Measurements from ENCODE around the gene CSNK2A1. TPM values are rescaled to one million over a fixed set of nuclear protein-coding genes. Genes with fewer than 3 reads are reported as not detected.
"Not testable (repeated sequence)": the region's sequence is repeated elsewhere in the genome, so short reads cannot be mapped to it uniquely, and the experiment has no call there.

CSNK2A1 gene
- 100 to 1,000 TPM in 7 of 10 donors, 10 to 100 TPM in 3; 84.1 to 135 (median 115) TPM for polyA plus RNA-seq (ENCODE audit: insufficient read length in 10 of 10)
- long read RNA-seq, donor 1, full-length matches to known transcripts, result 22 of 34 reads
- long read RNA-seq, donor 1, partial matches to known transcripts, result 12 of 34 reads
- long read RNA-seq, donor 1, other reads (novel, unspliced or antisense), result 0 of 34 reads
- long read RNA-seq, donor 2, full-length matches to known transcripts, result 26 of 26 reads
- long read RNA-seq, donor 2, partial matches to known transcripts, result 0 of 26 reads
- long read RNA-seq, donor 2, other reads (novel, unspliced or antisense), result 0 of 26 reads
- long read RNA-seq, donor 3, result 0 reads
- long read RNA-seq, donor 4, full-length matches to known transcripts, result 15 of 15 reads
- long read RNA-seq, donor 4, partial matches to known transcripts, result 0 of 15 reads
- long read RNA-seq, donor 4, other reads (novel, unspliced or antisense), result 0 of 15 reads
- long read RNA-seq, donor 5, full-length matches to known transcripts, result 26 of 41 reads
- long read RNA-seq, donor 5, partial matches to known transcripts, result 15 of 41 reads
- long read RNA-seq, donor 5, other reads (novel, unspliced or antisense), result 0 of 41 reads
- long read RNA-seq, donor 6, full-length matches to known transcripts, result 29 of 35 reads
- long read RNA-seq, donor 6, partial matches to known transcripts, result 6 of 35 reads
- long read RNA-seq, donor 6, other reads (novel, unspliced or antisense), result 0 of 35 reads
- long read RNA-seq, donor 7, full-length matches to known transcripts, result 23 of 30 reads
- long read RNA-seq, donor 7, partial matches to known transcripts, result 7 of 30 reads
- long read RNA-seq, donor 7, other reads (novel, unspliced or antisense), result 0 of 30 reads
- long read RNA-seq, donor 8, full-length matches to known transcripts, result 15 of 21 reads
- long read RNA-seq, donor 8, partial matches to known transcripts, result 6 of 21 reads
- long read RNA-seq, donor 8, other reads (novel, unspliced or antisense), result 0 of 21 reads
- long read RNA-seq, donor 9, partial matches to known transcripts, result 0 of 1 reads
- long read RNA-seq, donor 9, other reads (novel, unspliced or antisense), result 0 of 1 reads

DNA sequence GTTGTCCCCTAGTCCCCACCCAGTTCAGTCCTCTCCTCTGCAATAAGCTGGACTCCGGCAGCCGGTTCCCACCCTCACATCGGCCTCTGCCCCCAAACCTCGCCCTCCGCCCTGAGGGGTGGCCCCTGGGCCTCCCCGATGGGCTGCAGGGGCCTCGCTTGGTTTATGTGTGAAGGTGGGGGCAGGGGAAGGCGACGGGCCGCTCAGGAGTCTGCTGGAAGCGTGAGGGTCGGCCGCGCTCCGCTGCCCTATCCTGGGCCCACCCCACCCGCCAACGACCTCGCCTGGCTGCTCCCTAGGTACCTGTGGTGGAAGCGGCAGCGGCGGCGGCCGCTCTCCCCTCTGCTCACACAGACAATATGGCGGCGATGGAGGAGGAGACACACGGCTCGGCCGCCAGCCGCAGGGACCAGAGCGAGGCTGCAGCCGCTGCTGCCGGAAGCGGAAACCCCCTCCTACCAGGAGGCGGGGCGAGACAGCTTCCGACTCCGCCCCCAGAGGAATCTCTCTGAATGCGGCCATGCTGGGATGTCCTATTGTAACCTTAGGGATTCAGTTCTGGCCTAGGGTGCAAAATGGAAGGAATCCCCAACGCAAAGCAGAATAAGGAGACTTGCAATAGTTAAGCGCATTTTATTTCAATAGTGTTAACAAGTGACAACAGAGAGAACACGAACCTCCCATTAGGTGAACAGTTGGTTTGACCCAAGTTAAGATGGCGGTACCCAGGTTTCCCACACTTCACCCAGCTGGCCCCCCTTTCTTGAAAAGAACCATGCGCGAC is at the start of gene CSNK2A1:
CSNK2A1 (minus strand) TSS at position 422 of the 784 bp plus-strand sequence. CDS start 35,239 bp downstream, outside the sequence.
- peak; percentile 96 to 100 (median 98) for DNase-seq

DNA sequence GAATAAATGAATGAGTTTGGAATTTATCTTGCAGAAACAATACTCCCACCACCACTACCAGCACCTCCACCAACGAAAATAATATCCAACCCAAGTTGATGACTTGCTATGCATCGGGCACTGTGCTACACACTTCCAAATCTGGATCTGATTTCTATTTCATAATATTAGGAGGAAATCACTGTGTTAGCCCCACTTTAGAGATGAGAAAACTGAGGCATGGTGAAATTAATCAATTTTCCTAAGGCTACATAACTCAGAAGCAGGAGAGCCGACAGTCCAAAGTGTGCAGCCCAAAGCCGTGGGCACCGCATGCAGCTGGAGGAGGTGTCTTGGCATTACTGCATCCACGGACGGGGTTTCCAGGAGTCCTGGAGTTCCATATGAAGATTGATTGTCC is 48.9 kb upstream of the CSNK2A1 start:
- DNase-seq, result no peak

DNA sequence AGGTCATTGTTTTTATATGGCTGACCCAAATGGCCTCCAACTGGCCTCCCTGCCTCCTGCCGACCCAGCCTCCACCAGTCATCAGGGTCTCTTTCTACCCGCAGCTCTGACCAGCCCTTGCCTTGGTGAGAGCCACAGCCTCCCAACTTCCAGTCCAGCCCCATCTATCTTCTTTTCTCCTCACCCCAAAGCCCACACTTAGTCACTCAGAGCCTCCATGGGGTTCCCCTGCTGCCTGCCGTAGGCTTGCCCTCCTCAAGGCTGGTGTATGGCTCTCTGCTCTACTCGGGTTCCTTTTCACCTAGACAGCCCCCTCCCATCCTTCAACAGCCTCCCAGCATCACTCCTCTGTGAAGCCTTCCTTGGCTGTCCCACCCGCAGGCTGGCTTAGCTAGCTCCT is 48.4 kb upstream of the CSNK2A1 start:
- DNase-seq, result no peak

- no peak for DNase-seq
These were observed 45.5 kb upstream of the CSNK2A1 start for GRCh38 chr20:588932-589672.

GRCh38 chr20:588476-588875 is 44.9 kb upstream of the CSNK2A1 start:
- no peak for DNase-seq

- no peak for DNase-seq
These were observed 41.3 kb upstream of the CSNK2A1 start for GRCh38 chr20:584971-585301.

- no peak for DNase-seq
These were observed 40.8 kb upstream of the CSNK2A1 start for GRCh38 chr20:584161-584970.

GRCh38 chr20:582204-582603 is 38.6 kb upstream of the CSNK2A1 start:
- no peak for DNase-seq

GRCh38 chr20:578940-579690 is 35.5 kb upstream of the CSNK2A1 start:
- not testable (repeated sequence) for DNase-seq

GRCh38 chr20:577167-577791 is 33.7 kb upstream of the CSNK2A1 start:
- DNase-seq, result no peak

DNA sequence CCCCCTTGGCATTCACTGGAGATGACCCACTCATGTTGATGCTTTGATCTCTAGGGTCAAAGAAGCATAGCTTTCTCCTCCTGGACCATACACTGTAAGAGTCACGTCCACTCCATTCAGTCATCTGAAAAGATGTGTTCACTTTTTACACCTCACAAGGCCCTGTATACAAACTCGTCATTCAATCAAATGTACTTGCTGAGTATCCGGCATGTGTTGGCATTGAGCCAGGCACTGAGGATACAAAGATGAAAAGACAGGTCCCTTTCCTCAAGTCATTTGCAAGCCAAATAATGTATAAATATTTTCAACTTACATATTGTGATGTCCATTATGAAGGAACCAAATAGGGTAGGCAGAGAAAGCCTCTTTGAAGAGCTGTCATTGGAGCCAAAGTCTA is 32.6 kb upstream of the CSNK2A1 start:
- no peak for DNase-seq

DNA sequence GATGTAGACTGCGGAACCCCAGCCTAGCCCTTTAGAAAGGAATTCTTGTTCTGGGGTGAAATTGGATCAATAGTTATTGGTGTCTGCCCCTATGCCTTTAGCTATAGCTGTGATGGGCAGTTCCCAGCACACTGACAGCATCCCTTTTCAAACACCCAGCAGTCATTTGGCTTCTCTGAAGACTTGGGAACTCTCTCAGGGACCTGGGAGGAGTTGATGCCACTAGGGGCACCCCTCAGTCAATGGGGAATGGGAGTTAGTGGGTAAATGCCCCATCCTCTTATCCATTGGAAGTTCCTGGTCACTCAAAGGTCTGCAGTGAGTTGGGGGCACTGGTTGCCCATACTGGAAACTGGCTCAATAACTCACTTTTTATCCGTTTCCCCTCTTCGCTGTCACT is 31.6 kb upstream of the CSNK2A1 start:
- no peak for DNase-seq

DNA sequence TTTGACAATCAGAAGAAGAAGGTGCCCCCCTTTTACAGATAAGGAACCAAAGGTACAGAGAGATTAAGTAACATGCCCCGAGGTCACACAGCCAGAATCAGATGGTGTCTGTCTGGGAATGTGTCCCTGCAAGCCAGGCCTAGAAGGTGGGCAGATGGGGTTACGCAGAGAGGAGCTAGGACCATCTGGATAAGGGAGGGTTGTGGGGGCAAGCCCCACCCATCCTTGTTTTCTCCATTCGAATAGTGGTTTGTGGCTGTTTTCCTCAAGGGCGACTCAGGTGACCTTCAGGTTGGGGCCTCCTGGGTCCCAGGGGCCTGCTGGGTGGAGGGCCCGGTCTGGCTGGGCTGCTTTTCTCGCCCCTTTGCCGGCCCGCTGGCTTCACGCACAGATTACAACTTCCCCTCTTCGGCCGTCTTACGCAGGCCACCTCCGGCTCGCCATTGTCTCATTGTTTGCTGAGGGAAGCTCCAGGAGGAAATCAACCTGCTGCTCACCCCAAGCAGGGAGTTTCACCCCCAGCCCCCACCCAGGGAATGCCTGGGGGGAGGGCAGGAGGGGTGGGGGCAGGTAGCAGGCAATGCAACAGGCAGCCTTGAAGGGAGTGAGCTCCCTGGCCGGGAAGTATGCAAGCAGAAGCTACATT is 30.8 kb upstream of the CSNK2A1 start:
- DNase-seq, result no peak

- DNase-seq, result no peak
These were observed 30.1 kb upstream of the CSNK2A1 start for GRCh38 chr20:573414-574296.

- peak in 1 of 3 donors; percentile 61 for DNase-seq
These were observed 29.1 kb upstream of the CSNK2A1 start for GRCh38 chr20:572727-573126.

- DNase-seq, result peak; percentile 63 to 85 (median 63)
These were observed 28.3 kb upstream of the CSNK2A1 start for GRCh38 chr20:571754-572441.
